KMS-11 (cell line): Measurements from ENCODE around the gene BRD7.

Experiments used
- H2AFZ ChIP-seq: fragments of 200-600 bp; sonication (generic); 2 replicates; pipeline ENCODE4 v1.6.1; 2016; ENCODE audit warnings: antibody characterized with exemption, mixed run types, low read depth
- H3K27ac ChIP-seq: fragments of 200-600 bp; sonication (generic); 2 replicates; pipeline ENCODE4 v1.6.1; 2016; ENCODE audit warnings: mild to moderate bottlenecking, mixed run types
- H3K27me3 ChIP-seq: fragments of 200-600 bp; sonication (generic); 2 replicates; pipeline ENCODE4 v1.6.1; 2017; ENCODE audit warnings: mild to moderate bottlenecking, low read depth, mixed run types, moderate library complexity; ENCODE audit not compliant: insufficient read depth
- H3K36me3 ChIP-seq: fragments of 200-600 bp; sonication (generic); 2 replicates; pipeline ENCODE4 v1.6.1; 2017; ENCODE audit warnings: mild to moderate bottlenecking, mixed run types; ENCODE audit not compliant: insufficient read depth
- H3K4me1 ChIP-seq: fragments of 200-600 bp; sonication (generic); 2 replicates; pipeline ENCODE4 v1.6.1; 2016; ENCODE audit warnings: mild to moderate bottlenecking, low read depth, mixed run types; ENCODE audit not compliant: poor library complexity, severe bottlenecking
- H3K4me2 ChIP-seq: fragments of 200-600 bp; sonication (generic); 2 replicates; pipeline ENCODE4 v1.7.0; 2016; ENCODE audit warnings: mild to moderate bottlenecking, mixed run types
- H3K4me3 ChIP-seq: fragments of 200-600 bp; sonication (generic); IDR thresholded peaks from 2 replicates; pipeline ENCODE4 v1.6.1; 2017; ENCODE audit warnings: low read depth, low read length, mixed read lengths; ENCODE audit not compliant: insufficient read depth
- H3K79me2 ChIP-seq: fragments of 200-600 bp; sonication (generic); 2 replicates; pipeline ENCODE4 v1.6.1; 2016; ENCODE audit warnings: low read depth, mixed run types; ENCODE audit not compliant: insufficient read depth
- H3K9ac ChIP-seq: fragments of 200-600 bp; sonication (generic); 2 replicates; pipeline ENCODE4 v1.6.1; 2016; ENCODE audit warnings: mild to moderate bottlenecking, mixed run types
- H4K20me1 ChIP-seq: fragments of 200-600 bp; sonication (generic); 2 replicates; pipeline ENCODE4 v1.6.1; 2016; ENCODE audit warnings: mild to moderate bottlenecking, mixed run types; ENCODE audit not compliant: insufficient read depth
- TF ChIP-seq, protein P1 (sequence below): fragments of 200-600 bp; sonication (generic); conservative IDR thresholded peaks from 2 replicates; pipeline ENCODE4 v1.6.1; 2017; ENCODE audit warnings: low read depth, mild to moderate bottlenecking, antibody characterized with exemption, low read length, moderate library complexity, mixed read lengths

BRD7 gene

DNA sequence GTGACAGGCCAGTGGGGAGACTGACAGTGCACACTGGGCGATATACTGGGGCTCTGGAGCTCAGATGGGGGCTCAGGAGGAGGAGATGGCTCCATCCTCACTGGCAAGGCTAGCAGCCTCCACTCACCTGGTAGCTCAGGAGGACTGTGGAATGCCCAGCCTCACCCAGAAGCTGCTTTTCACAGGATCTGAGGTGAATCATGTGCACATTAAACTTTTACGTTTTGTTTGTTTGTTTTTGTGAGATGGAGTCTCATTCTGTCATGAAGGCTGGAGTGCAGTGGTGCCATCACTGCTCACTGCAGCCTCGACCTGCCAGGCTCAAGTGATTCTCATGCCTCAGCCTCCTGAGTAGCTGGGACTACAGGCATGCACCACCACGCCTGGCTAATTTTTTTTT lies 73.8 kb downstream of the BRD7 start:
- TF ChIP-seq, protein P1, sequence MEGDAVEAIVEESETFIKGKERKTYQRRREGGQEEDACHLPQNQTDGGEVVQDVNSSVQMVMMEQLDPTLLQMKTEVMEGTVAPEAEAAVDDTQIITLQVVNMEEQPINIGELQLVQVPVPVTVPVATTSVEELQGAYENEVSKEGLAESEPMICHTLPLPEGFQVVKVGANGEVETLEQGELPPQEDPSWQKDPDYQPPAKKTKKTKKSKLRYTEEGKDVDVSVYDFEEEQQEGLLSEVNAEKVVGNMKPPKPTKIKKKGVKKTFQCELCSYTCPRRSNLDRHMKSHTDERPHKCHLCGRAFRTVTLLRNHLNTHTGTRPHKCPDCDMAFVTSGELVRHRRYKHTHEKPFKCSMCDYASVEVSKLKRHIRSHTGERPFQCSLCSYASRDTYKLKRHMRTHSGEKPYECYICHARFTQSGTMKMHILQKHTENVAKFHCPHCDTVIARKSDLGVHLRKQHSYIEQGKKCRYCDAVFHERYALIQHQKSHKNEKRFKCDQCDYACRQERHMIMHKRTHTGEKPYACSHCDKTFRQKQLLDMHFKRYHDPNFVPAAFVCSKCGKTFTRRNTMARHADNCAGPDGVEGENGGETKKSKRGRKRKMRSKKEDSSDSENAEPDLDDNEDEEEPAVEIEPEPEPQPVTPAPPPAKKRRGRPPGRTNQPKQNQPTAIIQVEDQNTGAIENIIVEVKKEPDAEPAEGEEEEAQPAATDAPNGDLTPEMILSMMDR: no peak
- no peak overlapping the region for H3K4me2 ChIP-seq
- H2AFZ ChIP-seq: no peak overlapping the region
- H3K79me2 ChIP-seq: no peaks in the 10 kb centered on the region
- H3K27me3 ChIP-seq: no peaks in the 10 kb centered on the region
- no peak overlapping the region for H3K27ac ChIP-seq
- no peaks in the 10 kb centered on the region for H3K36me3 ChIP-seq
- H3K4me3 ChIP-seq: no peak overlapping the region
- no peaks in the 10 kb centered on the region for H4K20me1 ChIP-seq
- no peaks in the 10 kb centered on the region for H3K4me1 ChIP-seq
- H3K9ac ChIP-seq: no peak overlapping the region

DNA sequence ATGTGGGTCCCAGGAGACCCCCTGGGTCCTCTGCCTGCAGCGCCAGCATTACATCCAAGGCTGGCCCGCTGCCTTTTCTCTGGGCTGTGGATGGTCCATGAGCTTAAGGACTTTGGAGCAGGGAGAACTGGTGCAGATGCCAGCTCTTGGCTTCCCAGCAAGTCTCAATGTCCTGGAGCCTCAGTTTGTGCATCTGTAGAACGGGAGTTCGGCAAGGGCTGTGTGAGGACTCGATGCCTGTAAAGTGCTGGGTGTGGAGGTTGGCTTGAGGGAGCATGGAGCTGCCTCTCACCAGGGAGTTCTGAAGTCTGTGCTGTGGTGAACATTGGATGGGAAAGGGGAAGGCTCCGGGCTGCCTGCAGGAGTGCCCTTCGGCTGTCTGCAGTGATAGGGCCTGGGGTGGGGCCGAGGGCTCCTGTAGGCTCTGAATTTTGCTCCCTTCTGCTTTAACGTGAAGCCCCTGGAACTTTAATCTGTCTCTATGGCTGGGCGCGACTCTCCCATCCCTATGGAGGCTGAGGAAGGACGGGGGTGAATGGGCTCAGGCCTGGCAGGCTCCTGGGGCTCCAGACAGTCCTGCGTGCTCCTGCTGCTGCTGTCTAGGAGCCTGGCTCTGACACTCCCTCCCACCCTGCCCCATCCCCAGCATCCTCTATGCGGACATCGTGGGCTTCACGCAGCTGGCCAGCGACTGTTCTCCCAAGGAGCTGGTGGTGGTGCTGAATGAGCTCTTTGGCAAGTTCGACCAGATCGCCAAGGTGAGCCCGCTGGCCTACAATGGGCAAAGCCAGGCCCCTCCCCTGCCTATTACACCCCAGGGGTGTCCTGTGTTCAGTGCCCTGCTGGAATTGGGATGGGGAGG lies 74.6 kb downstream of the BRD7 start:
- H3K27ac ChIP-seq: no peak overlapping the region

DNA sequence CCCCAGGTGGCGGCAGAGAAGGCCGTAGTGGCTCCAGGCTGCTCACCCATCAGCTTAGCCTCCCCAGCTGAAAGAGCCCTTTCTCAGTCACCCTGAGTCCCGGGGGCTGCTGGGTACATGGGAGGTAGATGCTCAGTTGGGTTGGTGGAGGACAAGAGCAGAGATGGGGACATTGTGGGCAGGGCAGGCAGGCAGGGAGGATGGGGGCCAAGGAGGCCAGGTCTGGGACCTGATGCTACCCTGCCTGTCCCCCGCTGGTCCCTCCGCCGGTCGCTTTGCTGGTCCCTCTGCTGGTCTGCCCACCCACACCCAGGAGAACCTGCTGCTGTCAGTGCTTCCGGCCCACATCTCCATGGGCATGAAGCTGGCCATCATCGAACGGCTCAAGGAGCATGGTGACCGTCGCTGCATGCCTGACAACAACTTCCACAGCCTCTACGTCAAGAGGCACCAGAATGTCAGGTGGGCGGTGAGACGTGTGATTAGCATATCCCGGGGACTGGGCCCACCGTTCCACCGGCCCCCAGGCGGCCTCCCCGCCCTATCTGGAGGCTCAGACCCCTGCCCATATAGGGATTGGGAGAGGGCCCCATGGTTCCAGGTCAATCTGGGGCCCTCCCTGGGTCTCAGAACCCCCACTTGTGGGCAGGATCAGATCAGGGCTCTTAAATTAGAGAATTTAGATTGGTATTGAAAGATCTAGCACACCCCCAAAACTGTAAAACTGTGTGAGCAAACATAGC lies 75.6 kb downstream of the BRD7 start:
- Histone ChIP-seq H3K27ac (no peak overlapping the region), H3K4me1 (no peaks in the 10 kb centered on the region), H3K36me3 (no peaks in the 10 kb centered on the region), H2AFZ (no peak overlapping the region), H3K27me3 (no peaks in the 10 kb centered on the region), H4K20me1 (no peaks in the 10 kb centered on the region), H3K9ac (no peak overlapping the region), H3K4me2 (no peak overlapping the region), H3K4me3 (no peak overlapping the region), H3K79me2 (no peaks in the 10 kb centered on the region)
- TF ChIP-seq, protein P1: no peak

More for the DNA sequence above, 74.6 kb downstream of the BRD7 start:
- Histone ChIP-seq H3K4me1 (no peaks in the 10 kb centered on the region), H3K36me3 (no peaks in the 10 kb centered on the region), H3K27me3 (no peaks in the 10 kb centered on the region), H3K79me2 (no peaks in the 10 kb centered on the region), H3K4me2 (no peak overlapping the region), H4K20me1 (no peaks in the 10 kb centered on the region), H3K9ac (no peak overlapping the region), H2AFZ (no peak overlapping the region), H3K4me3 (no peak overlapping the region)
- TF ChIP-seq, protein P1: no peak

DNA sequence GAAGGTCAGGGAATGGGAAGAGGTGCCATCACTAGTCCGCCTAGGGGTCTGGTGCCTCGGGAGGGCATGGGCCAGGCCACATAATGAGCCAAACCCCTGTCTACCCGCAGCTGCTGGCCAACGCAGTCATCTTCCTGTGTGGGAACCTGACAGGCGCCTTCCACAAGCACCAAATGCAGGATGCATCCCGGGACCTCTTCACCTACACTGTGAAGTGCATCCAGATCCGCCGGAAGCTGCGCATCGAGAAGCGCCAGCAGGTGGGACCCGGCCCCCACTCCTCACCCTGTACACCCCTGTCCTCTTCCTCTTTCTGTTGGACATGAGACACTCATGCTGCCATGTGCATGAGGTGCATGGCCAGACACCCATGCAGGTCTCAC lies 76.2 kb downstream of the BRD7 start:
- H3K4me2 ChIP-seq: no peak overlapping the region
- no peak overlapping the region for H2AFZ ChIP-seq
- no peaks in the 10 kb centered on the region for H3K27me3 ChIP-seq
- H3K4me3 ChIP-seq: no peak overlapping the region
- H3K27ac ChIP-seq: no peak overlapping the region
- H3K9ac ChIP-seq: no peak overlapping the region
- no peaks in the 10 kb centered on the region for H4K20me1 ChIP-seq
- no peaks in the 10 kb centered on the region for H3K79me2 ChIP-seq
- TF ChIP-seq, protein P1: no peak
- no peaks in the 10 kb centered on the region for H3K4me1 ChIP-seq
- no peaks in the 10 kb centered on the region for H3K36me3 ChIP-seq
